GM19328 (cell line): ENCODE measurements around the gene TEX35.
A peak's percentile ranks its signal among the peaks of the same experiment; 100 is the strongest.
"Not testable (repeated sequence)": the region's sequence is repeated elsewhere in the genome, so short reads cannot be mapped to it uniquely, and the experiment has no call there.

Experiments used
- ATAC-seq: cut with Tn5 transposase; IDR thresholded peaks from one replicate; pipeline ENCODE4 v1.9.1; 2021; ENCODE audit warnings: mild to moderate bottlenecking, moderate library complexity; ENCODE audit not compliant: unreplicated experiment

Gene TEX35

GRCh38 chr1:178493301-178493741 lies 19.6 kb upstream of the TEX35 start:
- no peak for ATAC-seq

- ATAC-seq = no peak
Measured at GRCh38 chr1:178494569-178494971, 18.3 kb upstream of the TEX35 start.

GRCh38 chr1:178495158-178495557 lies 17.8 kb upstream of the TEX35 start:
- ATAC-seq = no peak

- ATAC-seq = no peak
Measured at GRCh38 chr1:178495741-178496409, 17.0 kb upstream of the TEX35 start.

GRCh38 chr1:178496410-178497135 lies 16.3 kb upstream of the TEX35 start, which contains the start of gene CLEC20A:
CLEC20A (minus strand) TSS chr1:178496964; CDS start chr1:178496939, 25 bp downstream.
- ATAC-seq = no peak

- ATAC-seq = no peak
Measured at GRCh38 chr1:178497903-178498478, 14.9 kb upstream of the TEX35 start.

GRCh38 chr1:178498896-178499675 lies 13.8 kb upstream of the TEX35 start:
- ATAC-seq = no peak

GRCh38 chr1:178500091-178500770 lies 12.7 kb upstream of the TEX35 start:
- ATAC-seq = no peak

GRCh38 chr1:178500936-178501554 lies 11.9 kb upstream of the TEX35 start:
- ATAC-seq = no peak

- ATAC-seq = peak; percentile 88
Measured at GRCh38 chr1:178501705-178502329, 11.1 kb upstream of the TEX35 start.

- no peak for ATAC-seq
Measured at GRCh38 chr1:178502330-178502714, 10.6 kb upstream of the TEX35 start.

- no peak for ATAC-seq
Measured at GRCh38 chr1:178502856-178503255, 10.1 kb upstream of the TEX35 start.

GRCh38 chr1:178503316-178503715 lies 9.6 kb upstream of the TEX35 start:
- ATAC-seq = not testable (repeated sequence)

GRCh38 chr1:178503849-178504248 lies 9.1 kb upstream of the TEX35 start:
- ATAC-seq = no peak

GRCh38 chr1:178504286-178504685 lies 8.6 kb upstream of the TEX35 start:
- no peak for ATAC-seq

GRCh38 chr1:178506177-178506576 lies 6.7 kb upstream of the TEX35 start:
- no peak for ATAC-seq

- no peak for ATAC-seq
Measured at GRCh38 chr1:178506669-178507068, 6.2 kb upstream of the TEX35 start.

- no peak for ATAC-seq
Measured at GRCh38 chr1:178509414-178510007, 3.4 kb upstream of the TEX35 start.

GRCh38 chr1:178510155-178510554 lies 2.8 kb upstream of the TEX35 start:
- ATAC-seq = no peak
